Karpas-422 (cell line): ENCODE data around the gene AZU1. TPM values are rescaled to one million over a fixed set of nuclear protein-coding genes. Genes with fewer than 3 reads are reported as not detected.

Experiments
- DNase-seq: peaks from one replicate; pipeline ENCODE4 v3.0.0-alpha.2; 2015
- H2AFZ ChIP-seq: fragments of 200-600 bp; sonication (generic); 2 replicates; pipeline ENCODE4 v1.6.1; 2014; ENCODE audit warnings: antibody characterized with exemption, low read length, mixed read lengths
- H3K27ac ChIP-seq: fragments of 200-600 bp; sonication (generic); 2 replicates; pipeline ENCODE4 v1.5.1; 2014; ENCODE audit warnings: mild to moderate bottlenecking, low read length, moderate library complexity
- H3K27me3 ChIP-seq: fragments of 200-600 bp; sonication (generic); 2 replicates; pipeline ENCODE4 v1.6.1; 2014; ENCODE audit warnings: low read length, mixed read lengths
- H3K36me3 ChIP-seq: fragments of 200-600 bp; sonication (generic); 2 replicates; pipeline ENCODE4 v1.6.1; 2014; ENCODE audit warnings: low read length, mixed read lengths; ENCODE audit not compliant: insufficient read depth
- H3K4me1 ChIP-seq: fragments of 200-600 bp; sonication (generic); 2 replicates; pipeline ENCODE4 v1.6.1; 2014; ENCODE audit warnings: mild to moderate bottlenecking, low read length, mixed read lengths
- H3K4me2 ChIP-seq: fragments of 200-600 bp; sonication (generic); 2 replicates; pipeline ENCODE4 v1.6.1; 2014; ENCODE audit warnings: low read length, low read depth, mild to moderate bottlenecking; ENCODE audit not compliant: poor library complexity, severe bottlenecking
- H3K4me3 ChIP-seq: fragments of 200-600 bp; sonication (generic); 2 replicates; pipeline ENCODE4 v1.5.1; 2014; ENCODE audit warnings: mild to moderate bottlenecking, antibody characterized with exemption, low read length, mixed read lengths
- H3K79me2 ChIP-seq: fragments of 200-600 bp; sonication (generic); 2 replicates; pipeline ENCODE4 v1.6.1; 2014; ENCODE audit warnings: mild to moderate bottlenecking, low read length, mixed read lengths
- H3K9ac ChIP-seq: fragments of 200-600 bp; sonication (generic); 2 replicates; pipeline ENCODE4 v1.6.0; 2014; ENCODE audit warnings: low read length
- H3K9me2 ChIP-seq: fragments of 200-600 bp; sonication (generic), shearing (Covaris generic); replicated peaks from 2 replicates; pipeline ENCODE4 v1.6.0; 2014; ENCODE audit warnings: mild to moderate bottlenecking, low read length, moderate library complexity; ENCODE audit not compliant: insufficient read depth
- H3K9me3 ChIP-seq: fragments of 300-700, 200-600 bp; sonication (generic); 2 replicates; pipeline ENCODE4 v1.6.1; 2014; ENCODE audit warnings: low read length, mixed read lengths
- H4K20me1 ChIP-seq: fragments of 200-600 bp; sonication (generic); 2 replicates; pipeline ENCODE4 v1.6.1; 2014; ENCODE audit warnings: mild to moderate bottlenecking, antibody characterized with exemption, low read length, low read depth; ENCODE audit not compliant: insufficient read depth
- total RNA-seq: library from RNA; depleted of rRNA; stranded (reverse); fragments of >200 nt; shearing (Covaris generic); gene quantifications from 2 replicates; pipeline ENCODE4 v1.2.3, GENCODE V29; 2014; ENCODE audit warnings: low replicate concordance

The AZU1 gene
- total RNA-seq, 1 experiment from 2014 or later, result not detected

GRCh38 chr19:861141-861755 lies 33.6 kb downstream of the AZU1 start:
- H3K4me2 ChIP-seq, result no peak overlapping the region
- H3K36me3 ChIP-seq, result no peaks in the 10 kb centered on the region
- 0 out of 2 replicates have a peak, but pooled peaks cover 3% of the 10 kb centered on the region for H4K20me1 ChIP-seq
- peak overlapping the region; percentile 47; the same call in 1 of the 2 replicates for H3K4me3 ChIP-seq
- H3K79me2 ChIP-seq, result no peaks in the 10 kb centered on the region
- no peak overlapping the region for H3K27ac ChIP-seq
- no peak overlapping the region for H3K9ac ChIP-seq
- H2AFZ ChIP-seq, result no peak overlapping the region
- DNase-seq, result no peak
- H3K9me2 ChIP-seq, result no peaks in the 10 kb centered on the region
- no peaks in the 10 kb centered on the region for H3K27me3 ChIP-seq
- H3K9me3 ChIP-seq, result no peaks in the 10 kb centered on the region
- peaks cover 9% of the 10 kb centered on the region; the same call in 1 of the 2 replicates for H3K4me1 ChIP-seq

- Histone ChIP-seq H4K20me1 (0 out of 2 replicates have a peak, but pooled peaks cover 3% of the 10 kb centered on the region), H3K36me3 (no peaks in the 10 kb centered on the region), H3K9me2 (no peaks in the 10 kb centered on the region), H2AFZ (no peak overlapping the region), H3K4me3 (no peak overlapping the region), H3K27ac (no peak overlapping the region), H3K4me2 (no peak overlapping the region), H3K9me3 (no peaks in the 10 kb centered on the region), H3K27me3 (no peaks in the 10 kb centered on the region), H3K4me1 (peaks cover 9% of the 10 kb centered on the region; the same call in 1 of the 2 replicates), H3K79me2 (no peaks in the 10 kb centered on the region), H3K9ac (no peak overlapping the region)
- peak; percentile 90 for DNase-seq
These were observed 34.3 kb downstream of the AZU1 start for GRCh38 chr19:861756-862580.

- Histone ChIP-seq H3K4me3 (no peak overlapping the region), H3K27ac (no peak overlapping the region), H3K27me3 (no peaks in the 10 kb centered on the region), H3K9me3 (no peaks in the 10 kb centered on the region), H3K9me2 (no peaks in the 10 kb centered on the region), H3K36me3 (no peaks in the 10 kb centered on the region), H3K4me2 (no peak overlapping the region), H4K20me1 (0 out of 2 replicates have a peak, but pooled peaks cover 3% of the 10 kb centered on the region), H3K9ac (no peak overlapping the region), H3K79me2 (no peaks in the 10 kb centered on the region), H3K4me1 (peaks cover 9% of the 10 kb centered on the region; the same call in 1 of the 2 replicates), H2AFZ (no peak overlapping the region)
- peak; percentile 89 for DNase-seq
These were observed 35.1 kb downstream of the AZU1 start for GRCh38 chr19:862581-863314.

- 0 out of 2 replicates have a peak, but pooled peaks cover 3% of the 10 kb centered on the region for H4K20me1 ChIP-seq
- H3K36me3 ChIP-seq, result no peaks in the 10 kb centered on the region
- no peak overlapping the region for H3K9ac ChIP-seq
- H2AFZ ChIP-seq, result no peak overlapping the region
- no peaks in the 10 kb centered on the region for H3K79me2 ChIP-seq
- no peaks in the 10 kb centered on the region for H3K9me3 ChIP-seq
- no peak overlapping the region for H3K4me3 ChIP-seq
- no peak for DNase-seq
- H3K4me2 ChIP-seq, result no peak overlapping the region
- H3K27ac ChIP-seq, result no peak overlapping the region
- no peaks in the 10 kb centered on the region for H3K9me2 ChIP-seq
- no peaks in the 10 kb centered on the region for H3K27me3 ChIP-seq
- H3K4me1 ChIP-seq, result peaks cover 9% of the 10 kb centered on the region; the same call in 1 of the 2 replicates
These were observed 35.6 kb downstream of the AZU1 start for GRCh38 chr19:863315-863620.

- Histone ChIP-seq H3K4me2 (no peak overlapping the region), H3K27me3 (no peaks in the 10 kb centered on the region), H3K36me3 (0 out of 2 replicates have a peak, but pooled peaks cover 3% of the 10 kb centered on the region), H3K9me2 (no peaks in the 10 kb centered on the region), H3K79me2 (no peaks in the 10 kb centered on the region), H3K9ac (no peak overlapping the region), H3K4me1 (peaks cover 5% of the 10 kb centered on the region), H2AFZ (no peak overlapping the region), H3K4me3 (no peak overlapping the region), H4K20me1 (no peaks in the 10 kb centered on the region), H3K9me3 (no peaks in the 10 kb centered on the region), H3K27ac (no peak overlapping the region)
- no peak for DNase-seq
These were observed 39.2 kb downstream of the AZU1 start for GRCh38 chr19:866769-867300.

- no peaks in the 10 kb centered on the region for H3K79me2 ChIP-seq
- H3K4me3 ChIP-seq, result no peak overlapping the region
- H3K9ac ChIP-seq, result no peak overlapping the region
- no peak overlapping the region for H3K27ac ChIP-seq
- no peaks in the 10 kb centered on the region for H4K20me1 ChIP-seq
- H3K9me2 ChIP-seq, result no peaks in the 10 kb centered on the region
- H3K4me1 ChIP-seq, result peaks cover 10% of the 10 kb centered on the region
- H2AFZ ChIP-seq, result no peak overlapping the region
- 0 out of 2 replicates have a peak, but pooled peaks cover 3% of the 10 kb centered on the region for H3K36me3 ChIP-seq
- no peak for DNase-seq
- no peaks in the 10 kb centered on the region for H3K9me3 ChIP-seq
- H3K27me3 ChIP-seq, result no peaks in the 10 kb centered on the region
- H3K4me2 ChIP-seq, result no peak overlapping the region
These were observed 39.7 kb downstream of the AZU1 start for GRCh38 chr19:867301-867793.

- H3K9ac ChIP-seq, result no peak overlapping the region
- H3K27me3 ChIP-seq, result no peaks in the 10 kb centered on the region
- no peaks in the 10 kb centered on the region for H3K9me2 ChIP-seq
- H3K79me2 ChIP-seq, result no peaks in the 10 kb centered on the region
- no peak overlapping the region for H3K4me2 ChIP-seq
- no peaks in the 10 kb centered on the region for H4K20me1 ChIP-seq
- H3K4me1 ChIP-seq, result peaks cover 14% of the 10 kb centered on the region
- no peak overlapping the region for H3K27ac ChIP-seq
- 0 out of 2 replicates have a peak, but pooled peaks cover 3% of the 10 kb centered on the region for H3K36me3 ChIP-seq
- no peak overlapping the region for H2AFZ ChIP-seq
- H3K4me3 ChIP-seq, result no peak overlapping the region
- H3K9me3 ChIP-seq, result no peaks in the 10 kb centered on the region
- DNase-seq, result no peak
These were observed 40.3 kb downstream of the AZU1 start for GRCh38 chr19:867855-868457.
